SHP77 (cell line): ENCODE results near the gene UROC1.
"Not testable (repeated sequence)": the region's sequence is repeated elsewhere in the genome, so short reads cannot be mapped to it uniquely, and the experiment has no call there.

Experiments
- DNase-seq, 2 experiments: peaks; one replicate each; lab custom pipeline; 2025; lab: John Stamatoyannopoulos, UW

UROC1 gene

DNA sequence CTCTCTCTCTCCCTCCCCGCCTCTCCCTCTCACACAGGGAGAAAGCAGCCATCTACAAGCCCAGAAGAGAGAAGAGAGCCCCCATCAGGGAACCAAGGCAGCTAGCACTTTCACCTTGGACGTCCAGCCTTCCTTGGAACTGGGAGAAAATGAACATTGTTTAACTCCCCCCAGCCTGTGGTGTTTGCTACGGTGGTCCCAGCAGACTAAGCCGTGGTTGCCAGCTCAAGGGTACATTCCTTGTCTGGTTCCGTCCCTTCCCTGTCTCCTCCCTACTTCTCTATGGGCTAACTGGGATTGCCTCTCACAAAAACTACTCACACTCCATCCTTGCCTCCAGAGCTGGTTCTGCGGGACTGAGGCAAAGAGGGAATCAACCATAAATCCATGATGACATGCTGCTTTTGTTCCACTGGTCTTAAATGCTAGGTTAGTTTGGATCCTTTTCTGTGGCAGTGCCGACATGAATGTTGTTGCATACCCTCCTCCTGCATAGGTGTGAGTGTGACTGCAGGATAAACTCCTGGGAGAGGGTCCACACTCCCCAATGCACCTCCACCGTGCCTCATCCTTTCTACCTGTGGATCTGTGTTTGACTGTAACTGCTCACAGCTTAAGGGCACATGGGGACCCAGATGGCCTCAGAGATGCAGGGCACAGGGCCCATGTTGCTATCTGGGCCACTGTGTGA is 29.1 kb upstream of the UROC1 start:
- no peak for DNase-seq

DNA sequence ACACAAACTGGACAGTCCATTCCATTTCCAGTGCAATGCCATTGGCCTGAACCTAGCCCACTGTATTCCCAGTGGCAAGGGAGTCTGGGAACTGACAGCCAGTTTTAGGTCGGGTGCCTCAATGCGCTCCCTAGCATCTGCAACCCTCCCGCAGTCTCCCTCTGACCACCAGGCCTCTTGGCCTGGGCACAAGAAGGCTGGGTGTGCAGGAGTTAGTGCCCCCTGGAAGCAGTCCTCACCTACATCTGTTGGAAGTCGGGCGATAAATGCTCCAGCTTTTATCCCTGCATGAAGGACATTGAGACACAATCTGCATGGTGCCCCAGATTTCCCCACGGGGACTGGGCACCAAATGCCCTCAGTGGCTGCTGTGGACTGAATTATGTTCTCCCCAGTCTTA is 28.4 kb upstream of the UROC1 start:
- DNase-seq = no peak

DNA sequence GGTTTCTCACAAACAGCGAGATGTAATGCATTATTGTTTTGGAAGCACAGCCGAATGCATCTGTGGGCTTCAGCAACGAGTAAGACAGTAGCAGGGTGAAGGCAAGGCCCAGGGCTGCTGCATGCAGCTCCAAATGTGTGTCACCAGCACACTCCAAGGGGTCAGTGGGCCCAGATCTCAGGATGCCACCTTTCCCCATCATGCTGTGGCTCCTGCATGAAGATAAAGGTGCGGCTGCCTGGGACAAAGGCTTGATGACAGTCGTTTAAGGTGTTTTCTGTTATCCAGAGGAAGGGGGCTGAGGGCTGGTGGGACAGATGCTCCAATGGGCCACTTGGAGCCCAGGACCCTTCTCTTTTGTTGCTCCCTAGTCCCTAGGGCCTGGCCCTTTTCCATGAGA is 28.0 kb upstream of the UROC1 start:
- DNase-seq = no peak

DNA sequence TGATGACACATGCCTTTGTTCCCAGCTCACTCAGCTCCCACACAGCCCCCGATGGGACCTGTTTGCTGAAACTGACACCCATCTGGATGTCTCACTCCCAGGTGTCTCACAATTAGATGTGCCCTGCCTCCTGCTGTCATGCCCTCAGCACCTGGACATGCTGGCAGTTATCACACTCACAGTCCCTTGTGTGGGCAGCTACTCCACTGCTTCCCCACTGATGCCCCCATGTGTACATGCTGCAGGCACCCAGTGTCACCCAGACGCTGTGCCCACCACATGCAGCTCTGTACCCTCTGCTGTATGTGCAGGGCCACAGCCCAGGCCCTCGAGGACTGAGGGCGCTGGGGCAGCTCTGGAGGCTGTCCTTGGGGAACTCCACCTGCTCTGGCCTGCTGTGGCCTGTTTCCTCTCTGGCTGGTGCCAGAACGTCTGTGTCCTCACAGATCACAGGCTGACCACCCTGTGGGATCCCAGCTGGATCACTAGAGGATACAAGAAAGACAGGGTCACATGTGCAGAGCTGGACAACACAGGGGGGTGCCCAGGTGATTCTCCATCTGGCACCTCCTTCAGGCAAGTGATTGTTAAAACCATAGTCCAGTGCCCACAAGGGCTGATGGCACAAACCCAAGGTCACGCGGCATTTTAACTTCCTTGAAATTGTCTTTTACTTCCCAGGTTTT is 27.2 kb upstream of the UROC1 start:
- DNase-seq = no peak

DNA sequence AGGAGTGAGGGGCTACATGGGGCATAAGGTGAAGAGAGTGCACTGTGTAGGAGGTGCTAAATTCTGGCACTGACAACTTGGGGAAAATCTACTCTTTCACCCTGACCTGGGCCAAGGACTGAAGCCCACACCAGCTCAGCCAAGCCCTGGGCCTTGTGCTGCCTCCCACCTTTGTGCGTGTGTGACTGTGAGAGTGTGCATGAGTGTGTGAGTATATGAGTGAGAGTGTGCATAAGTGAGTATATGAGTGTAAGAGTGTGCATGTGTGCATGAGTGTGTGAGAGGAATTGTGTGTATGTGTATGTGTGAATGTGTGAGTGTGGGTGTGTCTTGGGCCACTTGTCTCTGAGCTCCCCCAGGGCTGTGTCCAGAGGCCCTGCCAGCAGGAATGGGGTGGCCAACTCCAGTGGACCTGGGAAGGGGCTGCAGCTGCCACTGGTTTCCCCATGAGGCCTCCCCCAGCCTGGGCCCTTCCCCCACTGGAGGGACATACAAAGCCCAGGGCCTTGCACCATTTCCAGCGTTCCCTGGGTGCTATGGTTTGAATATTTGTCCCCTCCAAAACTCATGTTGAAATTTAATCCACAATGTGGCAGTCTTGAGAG is 26.0 kb upstream of the UROC1 start:
- DNase-seq = no peak

DNA sequence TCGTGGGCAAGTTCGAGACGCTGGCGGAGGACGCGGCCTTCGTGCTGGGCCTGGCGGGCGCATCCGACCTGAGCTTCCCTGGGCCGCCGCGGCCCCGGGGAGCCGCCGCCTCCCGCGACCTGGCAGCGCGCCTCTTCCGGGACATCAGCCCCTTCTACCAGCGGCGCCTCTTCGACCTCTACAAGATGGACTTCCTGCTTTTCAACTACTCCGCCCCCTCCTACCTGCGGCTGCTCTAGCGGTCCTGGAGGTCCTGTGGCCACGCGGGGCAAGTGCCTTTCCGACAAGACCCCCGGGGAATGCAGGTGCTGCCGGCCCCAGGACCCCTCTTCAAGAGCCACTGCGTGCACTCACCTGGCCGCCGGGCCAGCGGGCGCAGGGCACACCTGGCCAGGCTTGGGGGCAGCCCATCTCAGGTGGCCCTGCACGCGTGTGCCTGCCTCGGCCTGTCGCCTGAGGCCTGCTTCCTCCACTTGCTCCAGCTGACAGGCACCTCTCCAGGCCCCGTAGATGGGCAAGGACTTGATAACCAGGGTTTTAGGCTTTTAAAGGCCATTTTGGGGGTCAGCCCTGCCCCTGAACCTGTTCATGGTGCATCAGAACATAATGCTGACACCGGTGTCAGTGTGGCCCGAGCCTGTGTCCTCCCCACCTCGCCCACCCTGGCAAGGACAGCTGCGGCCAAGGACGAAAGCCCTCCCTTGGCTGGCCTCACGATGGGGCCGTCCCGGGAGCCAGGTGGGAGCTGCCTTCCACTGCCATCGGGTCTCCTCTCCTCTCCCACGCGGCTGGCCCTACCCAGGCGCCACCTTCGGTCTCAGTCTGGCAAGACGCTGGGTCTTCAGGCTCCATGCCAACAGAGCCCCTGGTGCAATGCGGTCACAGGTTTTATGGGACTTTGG is 25.0 kb upstream of the UROC1 start:
- no peak for DNase-seq

DNA sequence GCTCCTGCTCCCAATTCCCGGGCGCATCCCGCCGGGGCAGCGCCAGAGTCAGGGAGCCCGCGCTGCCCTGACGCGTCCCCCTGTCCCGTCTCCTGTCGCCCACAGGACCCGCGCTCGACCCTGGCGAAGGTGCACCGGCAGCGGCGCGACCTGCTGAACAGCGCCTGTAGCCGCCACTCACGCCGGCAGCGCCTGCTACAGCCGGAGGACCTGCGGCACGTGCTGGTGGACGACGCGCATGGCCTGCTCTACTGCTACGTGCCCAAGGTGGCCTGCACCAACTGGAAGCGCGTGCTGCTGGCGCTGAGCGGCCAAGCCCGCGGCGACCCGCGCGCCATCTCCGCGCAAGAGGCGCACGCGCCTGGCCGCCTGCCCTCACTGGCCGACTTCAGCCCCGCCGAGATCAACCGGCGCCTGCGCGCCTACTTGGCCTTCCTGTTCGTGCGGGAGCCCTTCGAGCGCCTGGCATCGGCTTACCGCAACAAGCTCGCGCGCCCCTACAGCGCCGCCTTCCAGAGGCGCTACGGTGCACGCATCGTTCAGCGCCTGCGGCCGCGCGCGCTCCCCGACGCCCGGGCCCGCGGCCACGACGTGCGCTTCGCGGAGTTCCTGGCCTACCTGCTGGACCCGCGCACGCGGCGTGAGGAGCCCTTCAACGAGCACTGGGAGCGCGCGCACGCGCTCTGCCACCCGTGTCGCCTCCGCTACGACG is 24.2 kb upstream of the UROC1 start:
- no peak for DNase-seq

DNA sequence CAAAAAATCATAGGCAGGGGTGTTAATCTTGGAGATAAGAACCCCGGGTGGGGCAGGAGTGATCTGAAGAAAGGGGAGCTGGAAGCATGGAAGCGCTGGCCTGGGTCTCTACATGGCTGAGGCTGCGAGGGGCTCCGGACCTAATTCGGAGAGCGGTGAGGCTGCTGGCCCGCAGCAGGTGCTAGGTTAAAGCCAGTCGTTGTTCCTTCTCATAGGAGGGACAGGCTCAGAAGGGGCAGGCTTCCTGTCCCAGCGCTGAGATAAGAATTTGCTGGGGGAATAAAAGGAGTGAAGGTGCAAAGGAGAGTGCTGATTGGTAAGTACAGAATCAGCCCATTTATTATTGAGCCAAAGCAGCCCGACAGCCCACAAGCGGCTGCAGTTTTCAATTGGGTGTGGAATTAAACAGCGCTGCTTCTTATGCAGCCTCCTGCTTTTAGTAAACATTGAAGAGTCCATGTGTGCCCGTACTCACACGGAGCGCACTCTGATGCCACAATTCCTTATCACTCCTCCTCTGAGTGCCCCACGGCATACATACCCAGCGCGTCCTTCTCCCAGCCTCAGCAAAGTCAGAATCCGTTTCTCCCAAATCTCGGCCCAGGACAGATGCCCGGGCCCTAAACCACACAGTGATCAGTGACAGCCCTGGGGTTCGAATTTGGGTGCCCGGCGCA is 23.5 kb upstream of the UROC1 start:
- DNase-seq = no peak

DNA sequence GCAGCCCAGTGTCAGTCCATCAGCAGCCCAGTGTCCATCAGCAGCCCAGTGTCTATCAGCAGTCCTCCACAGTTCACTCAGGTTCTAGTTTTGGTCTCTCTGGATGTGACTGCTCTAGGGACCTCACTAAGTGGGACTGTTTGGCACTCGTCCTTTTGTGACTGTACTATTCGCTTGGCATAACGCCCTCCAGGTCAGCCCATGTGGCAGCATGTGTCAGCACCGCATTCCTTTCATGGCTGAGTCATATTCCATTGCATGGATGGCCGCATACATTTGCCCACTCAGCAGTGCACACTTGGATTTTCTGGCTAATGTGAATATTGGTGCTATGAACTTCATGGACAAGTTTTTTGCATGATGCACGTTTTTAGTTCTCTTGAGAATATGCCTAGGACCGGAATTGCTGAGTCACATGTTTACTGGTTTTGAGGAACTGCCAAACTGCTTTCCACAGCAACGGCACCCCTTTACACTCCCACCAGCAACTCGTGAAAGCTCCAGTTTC is 22.8 kb upstream of the UROC1 start:
- DNase-seq = no peak

DNA sequence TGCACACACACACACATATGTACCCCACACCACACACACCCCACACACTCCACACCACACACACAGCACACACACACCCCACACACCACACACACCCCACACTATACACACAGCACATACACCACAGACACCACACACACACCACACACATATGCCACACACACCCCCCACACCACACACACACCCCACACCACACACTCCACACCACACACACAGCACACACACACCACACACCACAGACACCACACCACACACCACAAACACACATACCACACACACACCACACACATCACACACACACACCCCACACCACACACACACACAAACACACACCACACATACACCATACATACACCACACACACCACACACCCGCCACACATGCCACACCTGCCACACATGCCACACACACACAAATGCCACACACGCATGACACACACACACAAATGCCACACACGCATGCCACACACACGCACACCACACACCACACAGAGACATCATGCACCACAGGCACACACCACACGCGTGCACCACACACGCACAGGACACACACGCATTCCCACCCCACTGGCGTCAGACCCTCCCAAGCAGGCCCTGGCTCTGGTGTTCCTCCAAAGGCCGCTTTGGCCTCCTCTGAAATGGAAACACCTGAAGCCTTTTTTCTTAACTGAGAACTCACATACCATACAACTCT is 22.1 kb upstream of the UROC1 start:
- DNase-seq = no peak

DNA sequence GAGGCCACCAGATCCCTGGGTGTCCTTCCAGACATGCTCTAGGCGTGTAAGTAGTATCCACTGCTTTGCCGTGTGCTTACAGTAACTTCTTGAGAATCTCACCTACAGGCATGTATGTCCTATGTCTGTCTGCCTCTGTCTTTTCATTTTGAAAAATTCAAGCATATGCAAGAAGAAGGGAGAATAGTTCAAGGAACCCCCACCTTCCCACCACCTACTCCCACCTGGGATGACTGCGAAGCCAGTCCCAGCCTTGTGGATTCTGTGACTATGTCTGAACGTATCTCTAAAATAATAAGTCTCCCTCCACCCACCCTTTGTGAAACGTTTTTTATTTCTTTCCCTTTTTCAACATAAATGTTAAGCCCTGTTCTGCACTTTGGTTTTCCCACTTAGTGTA is 21.4 kb upstream of the UROC1 start:
- DNase-seq = no peak

DNA sequence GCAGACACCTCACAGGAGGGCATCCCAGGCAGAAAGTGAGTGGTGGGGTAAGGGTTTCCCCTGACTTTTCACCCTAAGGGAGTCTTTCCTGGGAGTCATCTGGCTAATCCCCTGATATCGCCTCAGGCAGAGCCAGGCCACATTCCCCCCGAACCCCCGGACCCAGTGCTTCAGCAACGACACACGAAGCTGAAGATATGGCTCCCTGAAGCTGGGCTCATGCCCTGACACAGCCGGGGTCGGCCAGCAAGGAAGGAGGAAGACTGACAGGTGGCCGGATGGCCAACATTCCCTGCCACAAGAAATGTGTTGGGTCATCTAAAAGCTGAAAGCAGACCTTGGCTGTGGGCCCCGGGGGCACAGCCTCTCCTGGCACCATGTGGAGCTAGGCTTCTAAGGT is 20.7 kb upstream of the UROC1 start:
- no peak for DNase-seq

DNA sequence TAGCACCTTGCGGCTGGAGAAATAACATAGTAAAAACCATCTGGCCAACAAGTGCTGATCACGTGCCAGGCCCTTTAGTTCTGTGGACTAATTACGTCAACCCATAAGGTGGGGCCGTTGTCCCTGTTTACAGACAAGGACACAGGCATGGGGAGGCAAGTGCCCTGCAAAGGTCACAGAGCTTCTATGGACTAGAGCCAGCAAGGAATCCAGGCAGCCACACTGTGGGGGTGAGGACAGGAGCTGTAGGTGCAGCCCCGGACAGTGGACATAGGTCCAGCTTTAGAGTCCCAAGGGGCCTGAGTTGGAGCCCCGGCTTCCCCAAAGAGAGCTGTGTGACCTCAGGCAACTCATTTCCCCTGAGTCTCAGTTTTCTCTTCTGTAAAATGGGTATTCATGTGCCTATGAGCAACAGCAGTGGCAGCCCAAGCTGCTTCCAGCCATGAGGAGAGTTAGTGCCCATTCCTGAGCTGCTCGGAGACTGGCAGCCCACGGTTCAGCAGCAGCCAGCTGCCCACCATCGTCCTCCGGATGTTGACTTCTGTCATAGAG is 20.2 kb upstream of the UROC1 start:
- no peak for DNase-seq

DNA sequence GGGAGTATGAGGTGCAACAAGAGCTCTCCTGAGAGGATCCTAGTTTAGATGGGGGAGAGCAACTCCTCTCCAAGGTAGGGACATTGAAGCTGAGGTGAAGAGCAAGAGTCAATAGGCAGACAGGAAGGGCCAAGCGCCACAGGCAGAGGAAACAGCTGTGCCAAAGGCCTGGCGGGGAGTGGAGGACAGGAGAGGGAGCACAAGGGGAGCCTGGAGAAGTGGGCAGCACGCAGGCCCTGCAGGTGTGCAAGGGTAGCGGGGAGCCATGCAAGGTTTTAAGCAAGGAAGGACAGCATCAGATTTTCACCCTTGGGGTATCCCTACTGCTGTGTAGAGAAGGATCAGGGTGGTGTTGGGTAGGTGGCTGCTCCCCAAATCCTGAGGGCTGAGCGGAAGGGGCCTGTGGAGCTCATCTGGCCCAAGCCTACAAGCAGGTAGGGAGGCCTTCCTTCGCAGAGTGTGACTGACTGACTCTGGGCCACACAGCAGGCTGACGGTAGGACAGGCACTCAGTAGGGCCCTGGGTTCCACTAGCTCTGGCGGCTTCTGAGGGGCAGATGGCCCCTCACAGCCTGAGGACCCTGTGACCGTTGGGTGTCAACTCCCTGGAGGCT is 19.6 kb upstream of the UROC1 start:
- DNase-seq = peak in 1 of 2 experiments; percentile 10

DNA sequence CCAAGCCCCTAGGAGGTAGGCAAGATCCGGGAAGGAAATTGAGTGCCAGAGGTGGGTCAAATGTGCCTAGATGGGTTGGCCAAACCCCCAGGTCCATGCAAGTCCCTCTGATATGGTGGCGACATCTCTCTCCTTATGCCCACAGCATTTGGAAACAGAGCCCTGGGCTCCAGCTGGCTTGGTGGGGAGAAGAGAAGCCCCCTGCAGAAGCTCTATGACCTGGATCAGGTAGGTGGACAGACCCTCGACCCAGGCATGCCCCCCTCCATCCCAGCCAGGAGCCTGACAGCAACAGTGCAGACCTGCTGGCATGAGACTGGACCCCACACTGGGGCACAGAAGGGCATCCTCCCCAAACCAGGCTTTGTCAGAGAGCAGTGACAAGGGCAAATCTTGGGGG is 18.6 kb upstream of the UROC1 start:
- no peak for DNase-seq

DNA sequence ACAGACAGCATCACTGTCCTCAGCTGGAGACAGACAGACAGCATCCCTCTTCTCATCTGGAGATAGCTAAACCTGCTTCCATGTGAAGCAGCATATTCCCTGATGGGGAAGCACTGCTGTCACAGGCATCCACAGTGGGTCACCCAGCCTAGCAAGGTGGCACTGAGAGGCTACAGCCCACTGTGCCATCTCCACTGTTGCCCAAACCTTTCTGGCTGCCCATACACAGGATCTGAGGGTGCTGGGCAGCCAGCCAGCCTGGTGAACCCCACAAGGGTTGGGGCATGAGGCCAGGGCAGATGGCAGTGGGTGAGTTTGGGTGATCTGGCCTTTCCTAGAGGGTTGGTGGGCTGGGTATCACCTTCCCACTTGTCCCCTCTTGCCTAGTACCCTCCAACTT is 18.1 kb upstream of the UROC1 start:
- DNase-seq = no peak

DNA sequence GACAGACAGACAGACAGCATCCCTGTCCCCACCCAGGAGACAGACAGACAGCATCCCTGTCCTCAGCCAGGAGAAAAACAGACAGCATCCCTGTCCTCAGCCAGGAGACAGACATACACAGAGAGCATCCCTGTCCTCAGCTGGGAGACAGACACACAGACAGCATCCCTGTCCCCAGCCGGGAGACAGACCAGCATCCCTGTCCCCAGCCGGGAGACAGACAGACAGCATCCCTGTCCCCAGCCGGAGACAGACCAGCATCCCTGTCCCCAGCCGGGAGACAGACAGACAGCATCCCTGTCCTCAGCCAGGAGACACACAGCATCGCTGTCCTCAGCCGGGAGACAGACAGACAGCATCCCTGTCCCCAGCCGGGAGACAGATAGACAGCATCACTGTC is 17.1 kb upstream of the UROC1 start:
- not testable (repeated sequence) for DNase-seq

DNA sequence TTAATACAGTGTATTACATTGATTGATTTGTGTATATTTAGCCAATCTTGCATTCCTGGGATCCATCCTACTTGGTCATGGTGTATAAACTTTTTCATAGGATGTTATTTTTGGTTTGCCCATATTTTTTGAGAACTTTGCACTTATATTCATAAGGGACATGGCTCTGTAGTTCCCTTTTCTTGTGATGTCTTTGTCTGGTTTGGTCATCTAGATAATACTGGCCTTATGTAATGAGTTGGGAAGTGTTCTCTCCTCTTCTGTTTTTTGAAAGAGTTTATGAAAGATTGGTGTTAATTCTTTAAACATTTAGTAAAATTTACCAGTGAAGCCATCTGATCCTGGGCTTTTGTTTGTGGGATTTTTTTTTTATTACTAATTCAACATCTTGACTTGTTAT is 15.9 kb upstream of the UROC1 start:
- DNase-seq = no peak

DNA sequence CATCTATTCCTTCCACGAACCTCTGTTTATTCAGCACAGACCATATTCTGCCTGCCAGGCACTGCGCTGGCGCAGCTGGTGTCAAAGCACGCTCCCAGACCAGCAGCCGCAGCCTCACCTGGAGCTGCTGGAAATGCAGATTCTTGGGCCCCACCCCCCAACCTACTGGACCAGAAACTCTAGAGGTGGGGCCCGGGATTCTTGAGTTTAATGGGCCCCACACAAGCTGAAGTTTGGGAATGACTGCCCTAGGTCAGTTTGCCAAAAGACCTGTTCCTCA is 13.4 kb upstream of the UROC1 start:
- DNase-seq = no peak
